Duodenal mucosa (tissue), 2 donors: Measurements from ENCODE around the gene CD80.

ENCODE experiments used
- H3K27ac ChIP-seq: one replicate; pipeline ENCODE4 v1.7.0; 2013; ENCODE audit warnings: low read depth, low read length
- H3K27me3 ChIP-seq, 2 donors: one replicate each; pipeline ENCODE4 v1.7.0; 2013; ENCODE audit warnings: low read length in 2 of 2, control low read depth in 1 of 2; ENCODE audit not compliant: insufficient read depth in 2 of 2, control insufficient read depth in 1 of 2
- H3K36me3 ChIP-seq, 2 donors: one replicate each; pipeline ENCODE4 v1.7.0; 2013; ENCODE audit warnings: low read length in 2 of 2, control low read depth in 1 of 2; ENCODE audit not compliant: insufficient read depth in 2 of 2, control insufficient read depth in 1 of 2
- H3K4me1 ChIP-seq, 2 donors: one replicate each; pipeline ENCODE4 v1.7.0; 2013; ENCODE audit warnings: low read length in 2 of 2, control low read depth in 1 of 2; ENCODE audit not compliant: insufficient read depth in 2 of 2, control insufficient read depth in 1 of 2
- H3K4me3 ChIP-seq, 2 donors: one replicate each; pipeline ENCODE4 v1.7.0; 2013; ENCODE audit warnings: low read length in 2 of 2, low read depth in 1 of 2
- H3K9ac ChIP-seq, 2 donors: one replicate each; pipeline ENCODE4 v1.7.0; 2013; ENCODE audit warnings: low read length in 2 of 2, low read depth in 1 of 2
- H3K9me3 ChIP-seq, 2 donors: one replicate each; pipeline ENCODE4 v1.7.0; 2013; ENCODE audit warnings: low read length in 2 of 2, control low read depth in 1 of 2; ENCODE audit not compliant: control insufficient read depth in 1 of 2

The CD80 gene

DNA sequence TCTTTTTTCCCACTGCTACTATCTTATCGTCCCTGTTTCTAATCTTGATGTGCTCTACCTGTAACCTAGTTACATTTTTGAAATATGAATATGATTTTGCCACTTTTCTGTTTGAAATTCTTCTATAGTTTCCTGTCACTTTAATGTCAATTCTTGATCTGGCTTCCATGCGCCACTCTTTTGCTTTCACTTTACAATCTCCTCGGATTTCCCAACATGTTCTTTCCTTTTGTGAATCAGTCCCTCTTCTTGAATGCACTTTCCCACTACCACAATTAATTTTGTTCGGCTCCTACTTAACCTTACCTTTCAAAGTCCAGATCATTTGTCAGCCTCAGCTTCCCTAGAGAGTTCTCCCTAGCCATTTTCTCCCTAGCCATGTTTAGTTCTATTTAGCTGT lies 52.8 kb downstream of the CD80 start:
- Histone ChIP-seq H3K4me3 (peak overlapping the region; percentile 44 to 53), H3K36me3 (peaks cover 11 to 26% of the 10 kb centered on the region in 2 donors), H3K4me1 (peaks cover 0 to 4% of the 10 kb centered on the region in 2 donors), H3K27me3 (no peaks in the 10 kb centered on the region), H3K9ac (peak overlapping the region in 1 of 2 donors; percentile 44), H3K9me3 (no peaks in the 10 kb centered on the region), H3K27ac (no peak overlapping the region)

- Histone ChIP-seq H3K9me3 (no peaks in the 10 kb centered on the region), H3K27ac (no peak overlapping the region), H3K4me3 (no peak overlapping the region), H3K9ac (no peak overlapping the region), H3K27me3 (no peaks in the 10 kb centered on the region), H3K4me1 (peaks cover 24 to 27% of the 10 kb centered on the region in 2 donors), H3K36me3 (peaks cover 3 to 17% of the 10 kb centered on the region in 2 donors)
These were observed 58.5 kb downstream of the CD80 start for GRCh38 chr3:119500901-119501300.

DNA sequence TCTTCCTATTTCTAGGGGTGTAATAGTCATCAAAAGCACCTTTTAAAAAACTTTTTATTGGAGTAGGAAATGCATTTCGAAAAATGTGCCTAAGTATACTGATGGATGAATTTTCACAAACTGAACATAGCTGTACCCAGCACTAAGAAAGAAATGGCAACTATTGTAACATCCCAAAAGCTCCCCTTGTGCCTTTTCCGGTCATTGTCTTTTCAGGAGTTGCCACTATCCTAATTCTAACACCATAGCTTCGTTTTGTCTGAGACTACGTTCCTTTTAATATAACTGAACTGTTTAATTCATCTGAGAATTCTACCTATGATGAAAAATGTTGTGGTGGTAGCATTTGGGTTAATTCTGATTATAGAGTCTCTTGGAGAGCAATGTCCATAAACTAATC lies 59.1 kb downstream of the CD80 start:
- H3K36me3 ChIP-seq = peaks cover 3 to 11% of the 10 kb centered on the region in 2 donors
- H3K9me3 ChIP-seq = no peaks in the 10 kb centered on the region
- H3K27ac ChIP-seq = no peak overlapping the region
- no peak overlapping the region for H3K4me3 ChIP-seq
- no peaks in the 10 kb centered on the region for H3K27me3 ChIP-seq
- H3K4me1 ChIP-seq = peaks cover 24 to 27% of the 10 kb centered on the region in 2 donors
- no peak overlapping the region for H3K9ac ChIP-seq

DNA sequence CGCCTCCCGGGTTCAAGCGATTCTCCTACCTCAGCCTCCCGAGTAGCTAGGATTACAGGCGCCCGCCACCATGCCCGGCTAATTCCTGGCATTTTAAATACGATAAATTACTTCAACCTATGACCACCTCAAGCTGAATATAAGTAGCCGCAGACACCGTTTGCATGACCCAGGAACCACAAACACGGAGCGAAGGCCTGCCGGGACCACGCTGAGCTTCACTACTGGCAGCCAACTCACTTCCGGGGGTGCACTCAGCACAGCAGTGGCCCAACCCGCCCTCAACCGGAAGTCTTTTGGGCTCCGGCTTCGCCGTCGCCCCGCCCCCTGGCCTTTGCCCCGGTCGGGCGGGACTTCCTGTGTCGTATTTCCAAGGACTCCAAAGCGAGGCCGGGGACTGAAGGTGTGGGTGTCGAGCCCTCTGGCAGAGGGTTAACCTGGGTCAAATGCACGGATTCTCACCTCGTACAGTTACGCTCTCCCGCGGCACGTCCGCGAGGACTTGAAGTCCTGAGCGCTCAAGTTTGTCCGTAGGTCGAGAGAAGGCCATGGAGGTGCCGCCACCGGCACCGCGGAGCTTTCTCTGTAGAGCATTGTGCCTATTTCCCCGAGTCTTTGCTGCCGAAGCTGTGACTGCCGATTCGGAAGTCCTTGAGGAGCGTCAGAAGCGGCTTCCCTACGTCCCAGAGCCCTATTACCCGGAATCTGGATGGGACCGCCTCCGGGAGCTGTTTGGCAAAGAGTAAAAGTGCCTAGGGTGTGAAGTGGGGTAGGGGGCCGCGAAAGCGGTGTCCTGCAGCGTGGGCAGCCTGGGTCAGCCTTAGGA lies 61.0 kb downstream of the CD80 start, which contains the start of gene TIMMDC1:
Gene TIMMDC1, plus strand, starts transcription at position 362 of the 826 bp plus-strand sequence. Its CDS starts 187 bp downstream, at position 549.
- H3K27me3 ChIP-seq = no peaks in the 10 kb centered on the region

DNA sequence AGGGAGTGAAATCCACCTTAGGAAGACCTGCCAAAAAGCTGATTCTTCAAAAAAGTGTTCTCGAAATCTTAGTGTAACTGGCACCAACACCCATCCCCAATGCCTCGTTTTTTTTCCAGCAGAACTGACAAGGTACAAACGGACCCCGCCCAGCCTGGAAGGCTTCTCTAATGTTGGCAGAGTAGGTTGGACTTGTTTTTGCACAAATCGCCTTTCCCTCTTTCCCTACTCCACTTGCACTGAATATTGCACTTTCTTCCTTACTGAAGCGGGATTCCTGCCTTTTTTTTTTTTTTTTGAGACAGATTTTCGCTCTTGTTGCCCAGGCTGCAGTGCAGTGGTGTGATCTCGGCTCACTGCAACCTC lies 61.6 kb downstream of the CD80 start:
- Histone ChIP-seq H3K36me3 (no peaks in the 10 kb centered on the region), H3K4me3 (peak overlapping the region; percentile 86 to 93), H3K9me3 (no peaks in the 10 kb centered on the region), H3K4me1 (peaks cover 24 to 27% of the 10 kb centered on the region in 2 donors), H3K27me3 (no peaks in the 10 kb centered on the region), H3K9ac (peak overlapping the region; percentile 69 to 98), H3K27ac (no peak overlapping the region)

More for the DNA sequence above, 61.0 kb downstream of the CD80 start, which contains the start of gene TIMMDC1:
- peaks cover 24 to 27% of the 10 kb centered on the region in 2 donors for H3K4me1 ChIP-seq
- H3K27ac ChIP-seq = peak within 1 kb of the TSS; percentile 85
- peak within 1 kb of the TSS; percentile 93 to 98 for H3K9ac ChIP-seq
- H3K4me3 ChIP-seq = peak within 1 kb of the TSS; percentile 86 to 93
- H3K36me3 ChIP-seq = peaks cover 0 to 3% of the 10 kb centered on the region in 2 donors
- no peaks in the 10 kb centered on the region for H3K9me3 ChIP-seq

DNA sequence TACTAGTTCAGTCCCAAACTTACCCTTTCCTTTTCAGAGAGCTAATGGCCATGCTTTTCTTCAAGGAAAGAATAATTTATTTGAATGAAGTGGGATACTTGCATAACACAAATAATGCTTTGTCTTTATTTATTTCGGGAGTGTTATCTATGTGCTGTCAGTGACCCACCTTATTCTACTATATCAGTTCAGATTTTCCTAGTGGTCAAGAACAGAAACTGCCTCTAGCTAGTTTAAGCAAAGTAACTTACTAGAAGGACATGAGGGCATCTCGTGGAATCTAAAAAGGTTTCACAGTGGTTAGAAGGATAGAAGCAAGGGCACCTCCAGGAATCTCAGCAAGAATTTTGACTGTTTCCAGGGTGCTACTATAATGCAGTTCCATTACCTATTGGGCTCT lies 64.8 kb downstream of the CD80 start:
- H3K9me3 ChIP-seq = no peaks in the 10 kb centered on the region
- no peak overlapping the region for H3K4me3 ChIP-seq
- no peak overlapping the region for H3K27ac ChIP-seq
- H3K9ac ChIP-seq = no peak overlapping the region
- peaks cover 9 to 14% of the 10 kb centered on the region in 2 donors for H3K4me1 ChIP-seq
- peaks cover 6% of the 10 kb centered on the region in 2 donors for H3K36me3 ChIP-seq
- no peaks in the 10 kb centered on the region for H3K27me3 ChIP-seq

DNA sequence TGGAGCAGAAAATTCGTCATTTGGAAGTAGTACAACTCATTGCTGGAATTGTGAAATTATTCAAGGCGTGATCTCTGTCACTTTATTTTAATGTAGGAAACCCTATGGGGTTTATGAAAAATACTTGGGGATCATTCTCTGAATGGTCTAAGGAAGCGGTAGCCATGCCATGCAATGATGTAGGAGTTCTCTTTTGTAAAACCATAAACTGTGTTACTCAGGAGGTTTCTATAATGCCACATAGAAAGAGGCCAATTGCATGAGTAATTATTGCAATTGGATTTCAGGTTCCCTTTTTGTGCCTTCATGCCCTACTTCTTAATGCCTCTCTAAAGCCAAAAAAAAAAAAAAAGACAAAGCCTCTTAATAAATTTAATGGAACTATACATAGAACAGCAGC lies 66.6 kb downstream of the CD80 start:
- Histone ChIP-seq H3K9ac (no peak overlapping the region), H3K27me3 (no peaks in the 10 kb centered on the region), H3K9me3 (no peaks in the 10 kb centered on the region), H3K4me1 (peaks cover 6 to 8% of the 10 kb centered on the region in 2 donors), H3K27ac (no peak overlapping the region), H3K36me3 (peaks cover 6 to 14% of the 10 kb centered on the region in 2 donors), H3K4me3 (no peak overlapping the region)

GRCh38 chr3:119492128-119492527 lies 67.3 kb downstream of the CD80 start:
- Histone ChIP-seq H3K27ac (no peak overlapping the region), H3K36me3 (peaks cover 6 to 15% of the 10 kb centered on the region in 2 donors), H3K27me3 (no peaks in the 10 kb centered on the region), H3K4me1 (peaks cover under 1 to 1% of the 10 kb centered on the region in 2 donors), H3K9ac (no peak overlapping the region), H3K9me3 (no peaks in the 10 kb centered on the region), H3K4me3 (no peak overlapping the region)

- H3K4me3 ChIP-seq = no peak overlapping the region
- H3K27me3 ChIP-seq = no peaks in the 10 kb centered on the region
- no peak overlapping the region for H3K9ac ChIP-seq
- peaks cover 24 to 33% of the 10 kb centered on the region in 2 donors for H3K36me3 ChIP-seq
- H3K4me1 ChIP-seq = no peaks in the 10 kb centered on the region
- H3K27ac ChIP-seq = no peak overlapping the region
- H3K9me3 ChIP-seq = no peaks in the 10 kb centered on the region
These were observed 69.3 kb downstream of the CD80 start for GRCh38 chr3:119490153-119490552.

GRCh38 chr3:119485563-119485962 lies 73.9 kb downstream of the CD80 start:
- Histone ChIP-seq H3K36me3 (peaks cover 20 to 39% of the 10 kb centered on the region in 2 donors), H3K9ac (no peak overlapping the region), H3K27ac (no peak overlapping the region), H3K4me3 (no peak overlapping the region), H3K9me3 (no peaks in the 10 kb centered on the region), H3K27me3 (no peaks in the 10 kb centered on the region), H3K4me1 (no peaks in the 10 kb centered on the region)
